GM21360 (cell line): ENCODE measurements around the gene PDCD1LG2.
"Not testable (repeated sequence)": the region's sequence is repeated elsewhere in the genome, so short reads cannot be mapped to it uniquely, and the experiment has no call there.

ENCODE experiments used
- ATAC-seq: cut with Tn5 transposase; IDR thresholded peaks from one replicate; pipeline ENCODE4 v1.9.1; 2021; ENCODE audit warnings: mild to moderate bottlenecking, moderate library complexity; ENCODE audit not compliant: unreplicated experiment

PDCD1LG2 gene

DNA sequence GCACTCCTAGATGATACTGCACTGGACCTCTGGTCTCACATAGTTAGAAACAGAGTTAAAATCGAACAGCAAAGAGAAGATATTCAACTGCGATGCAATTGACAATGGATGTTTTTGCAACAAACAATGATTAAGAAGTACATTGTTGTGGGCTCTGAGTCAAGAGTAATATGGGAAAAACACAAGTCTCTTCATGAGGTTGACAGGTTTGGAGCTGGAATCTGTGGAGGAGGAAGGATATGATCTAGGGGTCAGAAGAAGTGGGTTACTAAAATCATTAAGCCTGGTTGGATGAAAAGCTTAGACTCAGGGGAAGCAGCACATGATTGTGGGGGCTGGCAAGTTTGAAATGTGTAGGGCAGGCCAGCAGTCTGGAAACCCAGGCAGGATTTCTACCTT, 53.1 kb downstream of the PDCD1LG2 start:
- no peak for ATAC-seq

DNA sequence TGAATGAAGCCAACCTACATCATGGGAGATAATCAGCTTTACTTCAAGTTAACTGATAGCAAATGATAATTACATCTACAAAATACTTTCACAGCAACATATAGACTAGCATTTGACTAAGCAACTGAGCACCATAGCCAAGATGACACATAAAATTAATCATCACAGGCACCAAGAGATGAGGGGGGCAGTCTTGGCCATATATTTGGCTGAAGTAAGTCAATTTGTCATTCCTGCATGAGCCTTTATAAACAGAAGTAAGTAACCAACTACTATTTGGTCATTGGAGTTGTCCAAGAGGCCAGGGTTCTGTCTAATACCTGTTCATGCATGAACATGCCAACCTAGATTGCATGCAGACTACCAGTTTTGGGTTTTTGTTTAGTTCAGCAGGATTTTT, 53.6 kb downstream of the PDCD1LG2 start:
- no peak for ATAC-seq

DNA sequence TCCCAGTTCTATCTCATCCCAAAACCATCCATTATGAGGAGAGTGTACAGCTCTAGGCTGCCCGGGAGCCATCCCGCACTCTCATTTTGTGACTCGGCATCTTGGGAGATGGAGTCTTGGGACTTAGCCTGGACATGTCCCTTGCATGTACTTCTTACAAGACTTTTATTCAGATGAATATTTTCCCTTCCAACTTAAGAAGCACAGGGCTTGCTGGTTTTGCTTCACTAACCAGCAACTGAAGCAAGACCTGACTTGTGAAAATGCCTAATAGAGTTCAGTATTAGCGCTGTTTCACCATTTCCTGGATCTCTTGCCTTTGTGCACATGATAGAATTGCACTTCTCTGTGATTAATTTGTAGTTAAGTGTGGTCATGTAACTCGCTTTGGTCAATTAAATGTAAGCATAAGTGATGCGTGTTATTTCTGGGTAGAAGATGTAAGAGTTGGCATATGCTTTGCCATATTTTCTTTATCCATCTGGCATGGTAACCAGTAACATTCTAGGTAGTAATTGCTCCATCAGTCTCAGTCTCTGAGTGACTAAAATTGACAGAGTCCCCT, 55.8 kb downstream of the PDCD1LG2 start:
- peak; percentile 73 for ATAC-seq

DNA sequence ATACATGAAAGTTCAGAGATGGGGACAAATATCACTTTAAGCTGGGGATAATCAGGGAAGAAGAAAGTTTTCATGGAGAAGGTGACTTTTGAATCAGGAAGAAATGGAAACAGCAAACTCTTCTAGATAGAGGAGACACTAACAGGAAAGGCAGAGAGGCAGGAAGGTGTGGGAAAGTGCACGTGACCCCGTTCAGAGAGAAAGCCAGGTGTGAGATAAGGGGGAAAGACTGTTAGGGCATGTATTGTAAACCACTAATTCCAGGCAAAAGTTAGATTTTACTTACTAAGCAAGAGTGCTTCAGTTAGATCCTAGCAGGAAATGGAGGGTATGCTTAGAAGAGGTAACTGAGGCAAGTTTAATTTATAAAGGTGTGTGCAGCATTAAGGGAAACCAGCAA, 58.5 kb downstream of the PDCD1LG2 start:
- ATAC-seq = no peak

DNA sequence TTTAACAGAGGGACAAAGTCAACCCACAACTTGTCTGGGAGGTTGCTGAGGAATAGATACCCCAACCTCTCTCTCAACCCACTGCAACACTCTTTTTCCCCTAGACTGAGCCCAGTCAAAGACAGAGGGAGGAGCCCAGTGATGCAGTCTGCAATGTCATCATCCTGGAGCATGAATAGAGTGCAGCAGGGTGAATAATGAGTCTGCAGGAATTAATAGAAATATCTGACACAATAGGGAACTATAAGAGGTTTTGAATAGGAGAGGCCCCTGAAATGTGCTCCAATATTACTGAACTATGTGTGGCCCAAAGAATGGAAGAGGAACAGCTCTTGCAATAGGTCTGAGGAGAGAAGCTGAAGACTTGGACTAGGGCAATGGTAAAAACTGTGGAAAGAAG, 59.1 kb downstream of the PDCD1LG2 start:
- no peak for ATAC-seq

DNA sequence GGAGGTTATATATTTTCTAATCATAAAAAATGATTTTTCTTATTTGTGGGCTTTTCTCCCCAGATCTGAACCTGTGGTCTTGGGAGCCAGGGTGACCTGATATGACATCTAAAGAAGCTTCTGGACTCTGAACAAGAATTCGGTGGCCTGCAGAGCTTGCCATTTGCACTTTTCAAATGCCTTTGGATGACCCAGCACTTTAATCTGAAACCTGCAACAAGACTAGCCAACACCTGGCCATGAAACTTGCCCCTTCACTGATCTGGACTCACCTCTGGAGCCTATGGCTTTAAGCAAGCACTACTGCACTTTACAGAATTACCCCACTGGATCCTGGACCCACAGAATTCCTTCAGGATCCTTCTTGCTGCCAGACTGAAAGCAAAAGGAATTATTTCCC, 59.6 kb downstream of the PDCD1LG2 start:
- ATAC-seq = no peak

DNA sequence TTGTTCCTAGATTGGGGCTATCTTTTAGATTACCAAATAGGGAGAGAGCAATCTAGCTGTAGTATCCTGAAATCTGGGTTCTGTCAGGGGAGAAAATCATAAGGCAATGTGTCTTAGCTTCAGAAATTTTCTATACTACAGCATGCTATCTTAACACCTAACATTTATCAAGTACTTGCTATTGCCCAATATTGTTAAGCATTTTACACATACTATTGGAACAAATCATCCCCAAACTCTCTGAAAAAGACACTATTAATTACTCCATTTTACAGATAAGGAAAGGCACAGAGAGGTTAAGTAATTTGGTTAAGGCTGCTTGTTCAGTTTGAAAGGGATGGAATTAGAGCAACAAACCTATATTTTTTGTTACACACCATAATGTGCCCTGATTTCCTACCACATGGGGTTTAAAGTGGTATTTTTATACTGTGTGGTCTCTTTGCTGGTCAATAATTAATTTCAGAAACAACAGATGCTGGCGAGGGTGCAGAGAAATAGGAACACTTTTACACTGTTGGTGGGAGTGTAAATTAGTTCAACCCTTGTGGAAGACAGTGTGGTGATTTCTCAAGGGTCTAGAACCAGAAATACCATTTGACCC, 61.4 kb downstream of the PDCD1LG2 start:
- ATAC-seq = no peak

DNA sequence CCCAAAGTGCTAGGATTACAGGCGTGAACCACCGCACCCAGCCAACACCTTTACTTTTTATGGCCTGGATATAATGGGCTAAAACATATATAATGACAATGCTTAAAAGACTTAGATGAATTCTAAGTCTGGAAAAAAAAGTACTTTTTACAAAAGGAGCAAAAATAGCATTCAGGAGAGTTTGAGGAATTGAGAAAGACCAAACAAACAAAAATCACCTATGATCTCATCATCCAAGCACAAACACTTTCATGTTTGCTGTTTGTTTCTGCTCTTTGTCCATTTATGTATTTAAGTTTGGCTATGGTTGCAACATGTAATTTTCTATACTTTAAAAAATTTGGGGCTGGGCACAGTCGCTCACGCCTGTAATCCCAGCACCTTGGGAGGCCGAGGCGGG, 63.8 kb downstream of the PDCD1LG2 start:
- ATAC-seq = no peak

DNA sequence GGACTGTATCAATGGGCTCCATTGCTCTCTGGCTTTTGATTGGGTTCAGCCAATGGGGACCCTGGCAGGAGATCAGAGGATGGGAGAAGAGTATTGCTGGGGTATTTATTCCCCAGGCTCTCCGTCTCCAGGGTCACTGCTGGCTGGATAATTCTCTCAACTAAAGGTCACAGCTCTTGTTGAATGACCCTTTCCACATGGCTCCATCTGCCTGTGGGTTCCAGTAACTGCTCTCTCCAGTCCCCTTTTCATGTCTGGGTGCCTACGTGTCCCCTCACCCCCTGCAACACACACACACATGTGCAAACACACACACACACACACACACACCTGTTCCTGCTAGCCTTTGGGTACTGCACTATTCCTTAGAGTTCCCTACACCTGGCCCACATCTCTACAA, 64.7 kb downstream of the PDCD1LG2 start:
- ATAC-seq = no peak

DNA sequence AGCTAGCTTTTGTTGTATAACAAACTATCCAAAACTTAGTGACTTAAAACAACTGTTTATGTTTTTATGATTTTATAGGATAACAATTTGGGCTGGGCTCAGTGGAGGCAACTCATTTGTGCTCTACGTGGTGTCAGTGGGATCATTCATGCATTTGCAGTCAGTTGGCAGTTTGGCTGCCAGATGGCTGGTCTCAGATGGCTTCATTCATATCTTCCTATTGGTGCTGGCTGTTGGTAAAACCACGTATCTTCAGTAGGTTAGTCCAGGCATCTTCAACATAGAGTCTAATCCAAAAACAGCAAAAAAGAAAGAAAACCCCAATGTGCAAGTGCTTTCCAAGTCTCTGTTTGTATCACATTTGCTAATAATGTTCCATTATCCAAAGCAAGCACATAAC, 66.9 kb downstream of the PDCD1LG2 start:
- ATAC-seq = no peak

DNA sequence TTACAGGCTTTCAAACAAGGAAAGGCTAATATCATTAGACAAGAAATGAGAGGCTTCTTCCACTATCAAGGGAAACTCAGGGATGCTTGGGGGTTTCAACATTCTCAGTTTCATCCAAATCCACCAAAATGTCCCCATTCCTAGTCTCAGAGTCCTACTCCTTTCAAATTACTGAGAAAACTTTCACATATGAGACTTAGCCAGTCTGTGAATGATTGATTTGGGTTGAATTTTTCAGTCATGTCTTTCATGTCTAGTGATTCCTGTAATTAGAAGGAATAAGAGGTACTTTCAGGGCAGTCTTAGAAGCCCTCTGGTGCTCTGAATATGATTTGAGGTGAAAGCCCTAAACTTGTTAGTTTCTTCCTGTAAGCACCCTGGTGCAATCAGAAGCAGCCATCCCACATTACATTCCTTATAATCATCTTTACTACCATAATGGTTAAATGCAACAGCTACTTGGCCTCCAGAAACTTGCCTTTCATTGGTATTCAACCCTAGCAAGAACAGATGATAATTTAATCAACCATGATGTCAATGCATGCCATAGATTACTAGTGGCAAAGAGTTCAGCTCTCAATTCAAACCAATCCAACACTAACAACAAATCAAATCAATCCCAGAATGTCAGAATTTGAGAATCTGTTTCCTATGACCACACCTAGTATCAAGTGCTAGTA, 67.8 kb downstream of the PDCD1LG2 start:
- no peak for ATAC-seq

DNA sequence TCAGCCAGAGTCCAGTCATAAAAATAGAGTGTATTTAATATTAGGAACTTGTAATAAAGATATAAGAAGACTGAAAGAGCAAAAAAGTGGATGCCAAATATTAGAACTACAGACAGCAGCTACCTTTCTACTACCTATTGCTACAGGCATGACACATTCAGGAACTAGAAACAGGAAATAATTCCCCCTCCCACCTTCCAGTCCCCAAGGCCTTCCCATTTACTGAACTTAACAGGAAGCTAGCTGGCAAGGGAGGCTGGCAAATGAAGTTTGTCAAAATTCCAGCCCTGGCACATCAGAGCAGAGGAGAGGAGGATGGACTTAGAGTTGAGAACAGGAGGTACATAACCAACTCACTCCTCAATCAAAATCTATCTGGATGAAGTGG, 68.4 kb downstream of the PDCD1LG2 start:
- ATAC-seq = no peak

DNA sequence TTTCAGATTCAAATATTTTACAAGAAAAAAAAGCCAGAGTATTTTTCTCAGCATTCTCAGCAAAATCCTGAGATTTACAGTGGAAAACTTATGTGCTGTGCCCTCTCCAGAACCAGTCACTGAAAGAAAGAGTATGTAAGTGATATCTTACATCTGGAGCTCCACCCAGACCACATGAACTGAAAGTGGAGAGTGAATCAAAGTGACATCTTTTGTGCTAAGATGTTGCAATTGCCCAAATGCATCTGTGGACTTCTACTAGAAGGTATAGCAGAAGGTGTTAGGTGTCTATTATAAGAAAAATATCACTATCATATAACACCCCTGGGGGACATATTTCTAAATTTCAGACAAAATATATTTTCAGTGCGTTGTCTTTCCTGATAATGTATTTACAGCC, 69.5 kb downstream of the PDCD1LG2 start:
- no peak for ATAC-seq

DNA sequence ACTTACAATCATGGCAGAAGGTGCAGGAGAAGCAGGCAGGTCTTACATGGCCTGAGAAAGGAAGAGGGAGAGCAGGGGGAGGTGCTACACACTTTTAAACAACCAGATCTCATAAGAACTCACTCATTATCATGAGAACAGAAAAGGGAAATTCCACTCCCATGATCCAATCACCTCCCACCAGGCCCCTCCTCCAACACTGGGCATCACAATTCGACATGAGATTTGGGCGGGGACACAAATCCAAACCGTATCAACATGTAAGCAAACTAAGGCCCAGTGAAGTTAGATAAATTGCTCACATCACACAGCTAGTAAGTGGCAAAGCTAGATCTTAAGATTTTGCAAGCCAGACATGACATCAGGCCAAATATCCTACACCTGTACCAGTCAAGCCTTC, 70.3 kb downstream of the PDCD1LG2 start:
- no peak for ATAC-seq

DNA sequence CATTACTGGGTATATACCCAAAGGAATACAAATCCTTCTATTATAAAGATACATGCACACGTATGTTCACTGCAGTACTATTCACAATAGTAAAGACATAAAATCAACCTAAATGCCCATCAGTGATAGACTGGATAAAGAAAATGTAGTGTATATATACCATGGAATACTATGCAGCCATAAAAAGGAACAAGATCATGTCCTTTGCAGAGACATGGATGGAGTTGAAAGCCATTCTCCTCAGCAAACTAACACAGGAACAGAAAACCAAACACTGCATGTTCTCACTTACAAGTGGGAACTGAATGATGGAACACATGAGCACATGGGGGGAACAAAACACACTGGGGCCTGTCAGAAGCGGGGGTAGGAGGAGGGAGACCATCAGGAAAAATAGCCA, 71.4 kb downstream of the PDCD1LG2 start:
- ATAC-seq = not testable (repeated sequence)

DNA sequence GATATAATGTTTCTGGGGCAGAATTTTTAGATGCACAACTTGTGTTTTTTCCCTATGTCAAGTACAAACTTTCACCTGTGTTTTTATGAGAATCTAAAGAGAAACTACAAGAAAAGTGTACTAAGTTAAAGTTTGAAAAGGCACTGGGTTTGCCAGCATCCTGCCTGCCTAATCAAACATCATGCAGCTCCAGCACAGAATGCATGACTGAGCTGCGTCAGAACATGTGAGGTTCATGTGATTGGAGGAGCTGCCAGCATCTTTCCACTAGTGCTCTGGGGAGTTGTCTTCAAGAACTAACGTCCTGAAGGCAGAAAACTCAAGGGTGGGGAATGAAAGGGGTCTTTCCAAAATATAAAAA, 72.5 kb downstream of the PDCD1LG2 start:
- ATAC-seq = peak; percentile 61

DNA sequence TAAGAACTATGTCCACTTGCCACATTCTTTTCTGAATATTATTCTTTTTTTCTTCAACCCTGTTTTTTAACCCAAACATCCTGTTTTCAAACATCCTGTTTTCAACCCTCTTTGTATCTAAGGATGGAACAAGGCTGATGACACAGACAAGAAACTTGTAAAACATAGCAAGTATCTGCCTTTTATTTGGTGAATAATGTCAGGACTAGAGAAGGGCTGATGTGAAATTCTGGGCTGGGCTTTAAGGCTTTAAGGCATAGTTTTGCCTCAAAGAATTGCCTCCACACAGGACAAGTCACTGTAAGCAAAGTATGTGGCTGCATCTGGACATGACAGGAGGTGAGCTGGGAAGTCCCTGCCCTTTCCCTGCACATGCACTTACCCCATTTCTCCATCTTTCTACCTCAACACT, 76.1 kb downstream of the PDCD1LG2 start:
- ATAC-seq = no peak

DNA sequence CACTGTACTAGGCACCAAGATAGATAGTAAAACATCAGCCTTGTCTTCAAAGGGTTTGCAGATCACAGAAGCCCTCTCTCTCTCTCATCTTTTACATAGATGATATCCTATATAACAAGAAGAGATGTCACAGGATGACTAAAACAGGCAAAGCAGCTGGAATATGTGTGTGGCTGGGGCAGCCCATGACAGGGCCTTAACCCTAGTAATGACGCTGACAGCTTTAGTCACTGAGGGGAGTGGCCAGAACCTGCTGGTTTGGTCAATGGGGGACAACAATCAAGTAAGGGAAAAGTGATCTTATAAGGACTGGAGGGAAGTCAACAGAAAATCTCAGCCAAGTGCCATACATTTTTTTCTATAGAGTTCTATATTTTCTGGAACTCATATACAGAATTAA, 76.7 kb downstream of the PDCD1LG2 start:
- no peak for ATAC-seq

DNA sequence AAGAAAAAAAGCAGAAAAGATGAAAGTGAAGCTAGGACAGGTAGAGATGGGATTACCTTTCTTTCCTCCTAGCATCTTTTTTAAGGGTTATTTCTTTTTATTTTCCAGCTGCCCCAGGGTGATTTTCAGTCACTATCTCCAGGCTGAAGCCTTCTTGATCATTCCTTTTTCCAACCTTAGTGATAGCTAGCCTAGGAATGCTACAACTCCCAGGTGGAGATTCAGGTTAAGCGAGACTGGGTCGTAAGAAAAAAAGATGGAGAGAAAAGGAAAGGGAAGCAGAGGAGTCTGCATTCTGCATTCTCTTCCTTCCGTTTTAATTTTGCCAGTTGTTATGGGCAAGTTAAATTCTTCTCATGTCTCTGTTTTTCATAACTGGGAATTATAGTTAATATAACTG, 81.9 kb downstream of the PDCD1LG2 start:
- ATAC-seq = no peak

DNA sequence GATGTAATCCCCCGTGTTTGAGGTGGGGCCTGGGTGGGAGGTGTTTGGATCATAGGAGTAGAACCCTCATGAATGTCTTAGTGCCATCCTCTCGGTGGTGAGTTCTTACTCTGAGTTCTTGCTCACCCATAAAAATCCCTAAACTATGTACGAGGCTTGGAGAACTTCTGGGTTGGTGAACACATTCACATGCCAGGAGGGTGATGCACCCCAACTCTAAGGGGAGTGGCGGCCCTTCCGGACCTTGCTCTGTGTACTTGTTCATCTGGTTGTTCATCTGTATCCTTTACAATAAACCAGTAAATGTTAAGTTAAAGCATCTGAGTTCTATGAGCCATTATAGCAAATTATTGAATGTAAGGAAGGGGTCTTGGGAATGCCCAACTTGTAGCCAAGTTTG, 82.6 kb downstream of the PDCD1LG2 start:
- no peak for ATAC-seq

DNA sequence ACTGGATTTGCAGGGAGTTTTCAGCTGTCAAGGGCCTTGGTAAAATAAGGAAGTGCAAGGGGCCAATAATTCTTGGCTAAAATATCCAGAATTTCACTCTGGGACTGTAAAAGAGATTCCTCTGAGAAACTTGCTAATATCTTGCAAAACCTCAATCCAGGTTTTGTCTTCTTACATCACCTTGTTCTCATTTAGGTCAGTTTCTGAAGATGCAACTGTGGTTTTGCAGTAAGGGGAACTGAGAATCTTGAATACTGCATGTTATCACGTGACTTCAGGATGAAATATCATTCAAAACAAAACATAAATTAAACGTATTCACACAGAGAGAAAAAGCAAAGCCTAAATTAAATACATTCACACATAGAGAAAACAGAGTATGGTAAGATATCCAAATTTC, 83.6 kb downstream of the PDCD1LG2 start:
- peak; percentile 50 for ATAC-seq

DNA sequence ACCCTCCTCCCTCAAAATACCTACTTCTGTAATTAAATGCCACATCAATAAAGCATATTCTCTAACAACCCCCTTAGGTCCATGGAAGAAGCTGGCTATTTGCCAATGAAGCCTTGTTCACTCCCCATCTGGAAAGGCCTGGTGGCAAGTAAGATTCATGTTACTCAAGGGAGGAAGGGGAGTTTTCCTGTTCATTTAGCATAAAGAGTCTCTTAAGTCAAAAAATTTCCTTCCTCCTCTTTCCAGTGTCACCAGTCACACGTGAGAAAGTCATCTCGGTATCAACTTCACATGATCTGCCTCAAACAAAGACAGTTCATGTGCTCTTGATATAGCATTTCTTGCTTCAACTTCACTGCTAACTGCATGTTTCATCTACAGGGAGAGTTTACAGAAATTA, 85.8 kb downstream of the PDCD1LG2 start:
- ATAC-seq = no peak
